NCI-H2196 treated with DMSO at 0.1 percent for 48 hours (cell line): ENCODE data around the gene ZFYVE28.
"Not testable (repeated sequence)": the region's sequence is repeated elsewhere in the genome, so short reads cannot be mapped to it uniquely, and the experiment has no call there.

ENCODE experiments used
- DNase-seq: peaks from one replicate; lab custom pipeline; 2025; ENCODE audit not compliant: unreplicated experiment; lab: John Stamatoyannopoulos, UW

Gene ZFYVE28

DNA sequence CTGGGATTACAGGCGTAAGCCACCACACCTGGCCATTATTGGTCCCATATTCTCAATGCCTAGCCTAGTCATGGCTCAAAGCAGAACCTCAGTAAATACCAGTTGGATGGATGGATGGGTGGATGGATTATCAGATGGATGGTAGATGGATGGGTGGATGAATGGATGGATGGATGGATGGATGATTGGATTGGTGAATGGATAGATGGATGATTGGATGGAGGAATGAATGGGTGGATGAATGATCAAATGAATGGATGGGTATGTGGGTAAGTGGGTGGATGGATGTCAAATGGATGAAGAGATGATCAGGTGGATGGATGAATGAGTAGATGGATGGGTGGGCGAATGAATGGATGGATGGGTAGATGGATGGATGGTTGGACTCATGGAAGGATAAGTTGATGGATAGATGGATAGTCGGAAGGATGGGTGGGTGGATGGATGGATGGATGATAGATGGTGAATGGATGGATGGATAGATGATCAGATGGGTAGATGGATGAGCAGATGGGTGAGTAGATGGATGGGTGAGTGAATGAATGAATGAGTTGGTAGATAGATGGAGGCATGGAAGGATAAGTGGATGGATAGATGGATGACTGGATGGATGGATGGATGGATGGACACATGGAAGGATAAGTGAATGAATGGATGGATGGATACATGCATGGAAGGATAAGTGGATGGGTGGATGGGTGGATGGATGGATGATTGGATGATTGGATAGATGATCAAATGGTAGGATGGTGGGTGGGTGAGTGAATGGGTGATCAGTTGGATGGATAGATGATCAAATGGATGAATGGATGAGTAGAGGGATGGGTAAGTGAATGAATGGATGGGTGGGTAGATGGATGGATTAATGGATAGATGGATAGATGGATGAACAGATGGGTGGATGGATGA is 28.5 kb upstream of the ZFYVE28 start:
- DNase-seq: no peak

DNA sequence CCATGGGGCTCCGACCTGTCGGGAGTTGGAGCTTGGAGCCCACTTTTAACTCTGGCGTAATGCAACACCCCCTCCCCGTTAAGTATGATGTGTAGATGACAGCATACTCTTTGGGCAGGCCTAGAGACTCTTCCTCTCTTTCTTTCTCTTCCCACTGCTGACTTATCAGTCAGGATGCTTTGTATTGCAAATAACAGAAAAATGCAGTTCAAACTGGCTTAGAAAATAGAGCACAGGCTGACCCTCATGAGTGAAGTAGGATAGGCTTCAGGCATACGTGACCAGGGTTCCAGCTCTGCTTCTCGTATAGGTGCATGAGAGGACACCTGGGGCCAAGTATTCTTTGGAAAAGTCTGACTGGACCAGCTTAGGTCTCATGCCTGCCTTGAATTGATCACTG is 27.1 kb upstream of the ZFYVE28 start:
- DNase-seq: no peak

DNA sequence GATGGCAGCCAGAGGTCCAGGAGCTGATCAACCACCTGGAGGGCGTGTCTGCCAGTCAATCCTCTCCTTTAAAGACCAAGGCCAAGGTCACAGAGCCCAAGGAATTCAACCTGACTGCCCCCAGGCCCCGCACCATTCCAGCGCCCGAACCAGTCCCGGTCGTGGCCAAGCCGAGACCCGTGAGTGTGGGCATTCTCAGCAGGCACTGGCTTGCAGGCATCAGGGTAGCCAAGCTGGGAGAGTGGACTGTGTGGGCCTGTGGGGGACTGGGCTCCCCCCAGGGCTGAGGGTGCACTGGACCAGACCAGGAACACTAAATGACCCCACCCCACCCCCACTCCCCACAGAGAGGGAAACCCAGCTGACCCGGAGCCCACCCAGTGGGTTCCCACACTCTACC is 26.7 kb upstream of the ZFYVE28 start:
- no peak for DNase-seq

DNA sequence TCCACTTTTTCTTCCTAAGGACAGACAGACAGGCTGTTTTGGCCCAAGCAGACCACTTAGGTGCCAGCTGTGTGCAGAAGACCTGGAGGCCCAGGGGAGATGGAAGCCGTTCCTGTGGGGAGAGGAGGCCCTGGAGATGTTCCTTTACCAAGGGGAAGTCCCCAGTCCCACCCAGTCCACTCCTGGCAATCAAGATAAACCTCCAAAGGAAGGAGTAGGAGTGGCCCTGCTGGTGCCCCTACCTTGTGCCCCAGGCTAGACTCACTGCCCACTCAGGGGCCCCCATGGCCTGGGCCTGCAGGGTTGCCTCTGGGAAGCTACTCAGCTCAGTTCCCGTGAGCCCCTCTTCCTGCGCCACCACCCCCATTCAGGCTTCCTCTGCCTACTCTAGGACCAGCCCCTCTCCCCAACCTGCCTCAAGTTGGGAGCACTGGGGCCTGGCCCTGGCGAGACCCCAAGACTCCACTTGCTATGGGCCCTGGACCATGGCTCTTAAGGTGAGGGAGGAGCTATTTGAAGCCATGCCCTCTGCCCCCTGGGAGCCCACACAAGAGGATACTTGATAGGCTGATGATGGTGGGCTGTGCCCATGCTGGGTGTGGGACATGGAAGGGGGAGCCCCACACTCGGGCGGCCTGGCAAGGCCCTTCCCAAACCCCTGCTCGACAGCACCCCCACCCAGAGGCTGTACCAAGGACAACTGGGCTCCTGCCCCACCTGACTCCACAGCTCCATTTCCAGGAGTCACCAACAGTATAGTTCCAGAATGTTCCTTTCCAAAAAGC is 25.7 kb upstream of the ZFYVE28 start:
- DNase-seq: no peak

DNA sequence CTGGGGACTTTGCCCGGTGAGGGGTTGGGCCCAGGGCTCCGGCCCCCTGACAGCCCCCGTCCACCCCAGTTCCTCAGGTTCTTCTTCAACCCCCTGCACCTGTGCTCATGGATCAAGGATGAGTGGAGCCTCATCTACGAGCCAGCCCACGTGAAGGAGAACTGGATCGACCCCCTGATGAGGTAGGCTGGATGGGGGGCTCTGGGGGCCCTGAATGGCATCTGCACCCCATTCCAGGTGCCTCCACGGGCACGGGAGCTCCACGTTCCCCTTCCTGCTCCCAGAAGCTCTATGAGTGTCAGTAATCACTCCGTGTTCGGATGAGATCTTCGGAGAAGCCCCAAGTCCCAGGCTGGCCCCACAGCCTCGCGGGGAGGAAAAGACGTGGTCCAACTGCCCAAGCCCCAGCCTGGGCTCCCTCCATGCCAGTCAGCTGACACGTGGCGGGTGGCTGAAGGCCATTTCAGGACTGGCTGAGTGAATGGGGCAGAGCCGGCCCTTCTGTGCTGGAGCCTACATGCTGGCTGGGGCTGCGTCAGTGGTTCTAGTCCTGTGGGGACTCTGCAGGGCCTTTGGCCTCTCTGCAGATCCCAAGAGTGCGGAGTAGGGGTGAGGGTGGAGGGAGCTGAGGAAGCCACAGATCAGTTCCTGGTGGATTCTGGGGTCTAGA is 24.8 kb upstream of the ZFYVE28 start:
- no peak for DNase-seq

DNA sequence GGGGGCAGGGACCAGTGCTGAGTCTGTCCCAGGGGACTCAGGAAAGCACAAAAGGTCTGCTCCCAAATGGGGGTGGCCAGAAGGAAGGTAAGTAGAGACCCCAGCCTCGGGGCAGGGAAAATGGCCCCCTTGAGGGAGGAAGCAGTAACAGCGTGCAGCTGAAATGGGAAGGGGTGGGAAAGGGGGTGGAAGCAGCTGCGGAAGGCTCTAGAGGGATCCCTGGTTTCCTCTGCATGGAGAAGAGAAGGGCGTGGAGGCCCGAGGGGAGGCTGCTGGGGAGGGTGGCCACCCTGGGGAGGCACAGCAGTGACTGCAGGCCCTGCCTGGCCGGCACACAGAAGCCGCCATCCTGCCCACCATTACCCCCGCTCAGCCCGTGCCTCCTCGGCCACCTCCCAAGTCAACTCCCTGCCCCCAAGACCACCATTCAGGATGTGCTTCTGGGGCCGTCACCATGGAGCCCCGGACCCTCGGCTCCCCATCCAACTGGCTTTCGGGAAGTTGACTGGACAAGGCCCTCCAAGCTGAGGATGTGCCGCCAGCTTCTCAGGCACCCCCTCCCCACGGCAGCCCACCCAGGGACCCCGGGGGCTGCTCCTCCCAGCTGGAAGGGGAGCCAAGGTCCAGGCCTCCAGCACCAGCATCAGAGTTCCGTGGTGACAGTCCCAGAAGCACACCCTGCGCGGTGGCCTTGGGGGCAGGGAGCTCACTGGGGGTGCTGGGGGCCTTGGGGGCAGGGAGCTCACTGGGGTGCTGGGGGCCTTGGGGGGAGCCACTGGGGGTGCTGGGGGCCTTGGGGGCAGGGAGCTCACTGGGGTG is 23.9 kb upstream of the ZFYVE28 start:
- DNase-seq: no peak

DNA sequence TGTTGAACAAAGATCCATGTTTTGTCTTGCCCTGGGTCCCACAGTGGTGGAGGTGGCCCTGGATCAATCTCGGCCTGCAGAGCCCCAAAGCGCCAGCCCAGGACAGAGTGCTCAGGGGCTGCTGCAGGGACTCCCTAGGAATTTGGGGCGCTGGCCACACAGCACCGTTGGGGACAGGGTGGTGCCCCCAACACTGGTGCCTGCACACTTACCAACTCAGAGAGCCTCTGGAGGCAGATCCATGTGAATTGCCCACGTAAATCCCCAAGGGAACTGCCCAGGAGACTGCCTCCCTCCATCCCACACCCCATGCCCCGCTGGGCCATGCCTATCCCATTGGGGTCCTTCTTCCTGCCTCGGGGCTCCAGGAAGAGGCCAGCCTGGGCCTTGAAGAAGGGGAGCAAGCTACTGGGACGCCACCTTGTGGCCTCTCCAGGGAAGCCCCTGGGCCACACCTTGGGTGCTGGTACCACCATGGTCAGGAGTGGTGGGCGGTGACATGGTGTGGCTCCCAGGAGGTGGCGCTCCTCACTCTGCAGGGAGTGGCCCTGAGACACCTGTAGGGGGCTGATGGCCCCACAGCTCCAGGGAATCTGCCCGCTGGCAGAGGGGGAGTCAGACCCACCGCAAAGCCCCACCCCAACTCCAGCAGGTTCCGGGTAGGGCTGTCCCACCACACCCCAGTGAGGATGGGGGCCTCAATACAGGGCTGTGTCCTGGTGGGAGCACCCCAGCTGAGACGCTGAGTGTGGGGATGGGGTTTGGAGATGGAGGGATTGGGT is 23.1 kb upstream of the ZFYVE28 start:
- no peak for DNase-seq

DNA sequence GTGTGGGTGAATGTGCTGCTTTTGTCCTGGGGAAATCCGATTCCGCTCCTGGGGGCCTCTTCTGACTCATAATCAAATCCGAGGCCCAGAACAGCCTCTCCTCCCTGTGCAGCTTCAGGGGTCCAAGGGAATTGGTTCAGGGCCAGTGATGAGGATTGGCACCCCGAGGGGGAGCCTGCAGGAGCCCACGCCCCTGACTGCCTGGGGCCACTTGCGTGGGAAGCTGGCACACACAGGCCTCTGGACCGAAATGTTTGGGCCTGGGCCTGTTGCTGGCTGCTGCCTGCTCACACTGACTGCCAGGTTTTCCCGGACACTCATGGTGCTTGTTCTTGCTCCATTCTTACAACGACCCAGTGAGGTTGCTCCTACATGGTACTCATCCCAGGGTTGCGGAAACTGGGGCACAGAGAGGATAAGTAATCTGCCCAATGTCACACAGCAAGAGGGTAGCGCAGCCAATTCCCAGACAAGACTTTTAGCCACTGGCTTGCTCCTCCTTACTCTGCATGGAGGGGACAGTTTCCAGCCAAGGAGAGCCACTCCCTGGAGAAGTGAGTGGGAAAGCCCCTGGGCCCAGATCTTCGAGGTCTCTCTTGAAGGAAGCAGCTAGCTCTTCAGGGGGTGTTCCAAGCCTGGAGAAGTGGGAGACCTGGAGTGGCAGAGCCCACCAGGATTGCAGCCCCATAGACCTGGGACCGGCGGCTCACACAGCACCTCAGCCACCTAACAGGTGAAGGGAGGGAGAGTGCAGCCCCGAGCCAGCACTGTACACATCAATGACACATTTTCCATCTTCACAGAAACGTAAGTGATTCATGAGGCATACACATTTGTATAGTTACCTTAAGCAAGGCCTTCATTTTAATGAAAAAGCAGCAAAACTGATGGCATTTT is 20.6 kb upstream of the ZFYVE28 start:
- DNase-seq: no peak

DNA sequence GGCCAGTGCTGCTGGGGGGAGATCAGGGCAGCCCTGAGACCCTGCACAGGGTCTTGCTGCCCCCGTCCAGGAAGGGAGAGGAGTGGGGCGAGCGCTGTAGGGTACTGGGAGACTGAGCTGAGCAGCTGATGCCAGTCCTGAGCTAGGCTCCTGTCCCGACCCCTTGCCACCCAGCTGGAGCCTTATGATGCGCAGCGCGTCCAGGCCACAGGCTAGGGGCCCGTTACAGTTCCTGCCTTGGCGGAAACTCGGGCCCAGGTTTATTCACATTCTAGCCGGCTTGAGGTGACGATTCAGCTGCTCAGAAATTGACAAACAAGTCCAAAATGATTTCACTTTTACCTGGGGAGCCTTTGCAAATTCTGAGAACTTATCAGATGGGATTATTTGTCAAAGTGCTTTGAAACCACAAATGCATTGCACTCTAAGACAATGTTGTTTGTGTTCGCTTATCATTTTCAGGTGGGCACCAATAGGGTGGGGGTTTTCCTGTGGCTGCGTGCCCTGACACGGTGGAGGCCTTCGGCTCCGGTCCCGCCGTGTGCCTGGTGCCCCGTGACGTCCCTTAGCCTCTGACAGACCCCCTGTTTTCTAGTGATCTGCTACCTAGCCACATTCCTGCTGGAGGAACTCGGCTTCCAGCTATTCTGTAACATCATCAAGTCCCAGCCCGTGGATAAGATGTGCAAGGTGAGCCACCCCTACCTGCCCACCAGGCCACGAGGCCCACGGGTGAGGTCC is 19.2 kb upstream of the ZFYVE28 start:
- DNase-seq: no peak

DNA sequence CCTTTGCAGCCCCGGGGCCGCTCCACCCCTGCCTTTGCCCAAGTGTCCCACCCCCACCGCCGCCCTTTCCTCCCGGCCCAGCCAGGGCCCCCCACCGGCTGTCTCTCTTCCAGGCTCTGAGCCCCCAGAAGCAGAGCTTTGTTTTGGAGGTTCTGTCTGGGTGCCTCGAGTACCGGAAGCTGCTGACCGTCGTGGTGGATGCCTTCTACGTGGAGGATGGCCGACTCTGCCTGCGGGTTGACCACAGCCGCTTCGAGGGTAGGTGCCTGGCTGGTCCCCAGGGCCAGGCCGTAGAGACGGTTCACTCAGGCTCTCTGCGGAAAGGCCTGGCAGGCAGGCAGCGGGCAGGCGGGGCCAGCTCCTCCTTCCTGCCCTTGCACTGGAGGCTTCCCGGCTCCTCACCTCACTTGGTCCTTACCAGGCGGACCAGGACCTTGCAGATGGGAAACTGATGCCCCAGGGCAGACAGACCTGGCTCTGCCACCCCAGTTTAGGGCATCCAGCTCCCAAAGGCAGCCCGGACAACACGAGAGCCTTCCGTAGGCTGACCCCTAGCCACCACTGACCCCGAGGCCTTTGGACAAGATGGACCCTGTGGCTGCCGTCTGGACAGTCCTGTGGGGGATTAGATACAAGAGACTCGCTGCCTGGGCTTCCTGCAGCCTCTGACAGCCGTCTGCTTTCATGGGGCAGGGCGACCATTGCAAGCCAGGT is 18.5 kb upstream of the ZFYVE28 start:
- no peak for DNase-seq

DNA sequence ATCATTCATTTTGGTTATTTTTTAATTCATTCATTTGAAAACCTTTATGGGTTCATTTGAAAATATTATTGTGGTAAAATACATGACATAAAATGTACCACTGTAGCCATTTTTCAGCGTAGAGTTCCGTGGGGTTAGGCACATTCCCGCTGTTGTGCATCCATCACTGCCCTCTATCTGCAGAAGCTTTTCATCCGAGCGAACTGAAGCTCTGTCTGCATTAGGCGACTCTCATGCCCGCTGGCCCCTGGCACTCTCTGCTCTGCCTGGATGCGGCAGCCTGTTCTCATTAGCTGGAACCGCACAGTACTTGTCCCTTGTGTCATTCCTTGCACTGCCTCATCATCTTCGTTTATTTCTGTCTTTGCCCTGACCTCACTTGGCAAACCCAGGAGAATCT is 17.9 kb upstream of the ZFYVE28 start:
- DNase-seq: no peak

DNA sequence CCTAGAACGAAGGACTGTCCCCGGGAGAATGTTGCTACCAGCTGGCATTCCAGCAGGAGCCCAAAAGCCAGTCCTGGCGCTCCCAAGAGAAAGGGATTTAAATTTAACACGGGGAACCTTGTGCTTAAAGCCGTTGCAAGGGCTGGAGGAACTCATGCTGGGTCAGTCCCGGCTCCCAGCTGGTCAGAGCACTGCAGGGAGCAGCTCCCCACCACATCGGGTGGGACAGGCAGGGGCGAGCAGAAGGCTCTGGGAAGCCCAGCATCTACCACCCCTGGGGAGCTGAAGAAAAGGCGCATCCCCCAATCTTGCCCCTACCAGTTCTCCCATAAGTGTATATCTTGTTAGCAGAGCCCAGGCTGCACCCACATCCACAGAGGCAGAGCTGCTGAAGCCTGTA is 16.0 kb upstream of the ZFYVE28 start:
- DNase-seq: no peak

DNA sequence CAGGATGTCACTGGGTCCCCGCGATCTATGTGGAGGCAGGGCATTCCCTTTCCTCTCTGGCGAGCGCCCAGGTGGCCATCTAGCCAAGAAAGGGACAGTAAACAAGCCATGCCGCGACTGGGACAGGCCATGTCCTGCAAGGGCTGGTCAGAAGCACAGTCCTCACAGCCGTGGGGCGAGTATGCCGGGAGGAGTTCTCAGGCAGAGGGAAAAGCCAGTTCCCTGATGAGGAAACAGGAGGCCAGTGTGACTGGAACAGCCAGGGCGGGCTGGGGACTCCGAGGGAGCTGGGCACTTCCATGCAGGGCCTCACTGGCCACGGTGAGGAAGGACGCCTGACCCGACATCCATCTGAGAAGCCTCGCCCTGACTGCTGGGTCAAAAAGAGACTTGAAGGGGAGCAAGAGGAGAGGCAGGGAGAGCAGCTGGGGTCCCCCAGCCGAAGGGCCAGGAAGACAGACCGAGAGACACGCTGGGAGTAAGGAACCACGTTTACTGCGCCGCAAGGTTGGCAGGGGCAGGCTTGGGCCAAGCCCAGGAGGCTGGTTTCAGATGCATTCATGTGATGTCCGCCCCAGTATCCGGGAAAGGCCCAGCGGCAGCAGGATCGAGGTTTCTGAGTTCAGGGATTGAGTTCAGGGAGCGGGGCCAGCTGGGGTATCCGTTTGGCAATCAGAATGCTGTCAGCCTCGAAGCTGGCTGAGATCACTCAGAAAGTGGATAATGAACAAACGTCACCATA is 15.3 kb upstream of the ZFYVE28 start:
- no peak for DNase-seq

DNA sequence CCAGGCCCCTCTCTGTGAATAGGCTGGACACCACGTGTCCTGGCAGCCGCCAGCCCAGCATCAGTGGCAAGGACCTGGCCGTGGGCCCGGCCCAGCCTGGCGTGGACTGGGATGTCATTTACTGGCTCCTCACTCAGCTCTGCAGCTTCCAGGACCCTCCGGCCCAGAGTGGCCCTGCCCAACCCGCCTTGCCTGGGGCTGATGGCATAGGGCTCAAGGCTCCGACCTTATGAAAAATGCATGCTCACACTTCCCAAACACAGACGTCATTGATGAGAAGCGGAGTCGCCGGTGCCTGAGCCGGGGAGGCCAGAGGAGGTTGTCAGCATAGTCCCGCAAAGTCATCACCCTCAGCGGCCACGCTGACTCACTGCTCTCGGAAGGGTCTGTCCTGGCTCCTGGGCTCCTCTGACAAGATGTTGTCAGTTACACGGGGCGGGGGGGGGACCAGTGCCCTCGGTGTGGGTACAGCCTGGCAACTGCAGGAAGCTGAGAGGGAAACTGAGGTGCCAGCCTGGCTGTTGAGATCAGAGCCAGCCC is 14.6 kb upstream of the ZFYVE28 start:
- DNase-seq: no peak

DNA sequence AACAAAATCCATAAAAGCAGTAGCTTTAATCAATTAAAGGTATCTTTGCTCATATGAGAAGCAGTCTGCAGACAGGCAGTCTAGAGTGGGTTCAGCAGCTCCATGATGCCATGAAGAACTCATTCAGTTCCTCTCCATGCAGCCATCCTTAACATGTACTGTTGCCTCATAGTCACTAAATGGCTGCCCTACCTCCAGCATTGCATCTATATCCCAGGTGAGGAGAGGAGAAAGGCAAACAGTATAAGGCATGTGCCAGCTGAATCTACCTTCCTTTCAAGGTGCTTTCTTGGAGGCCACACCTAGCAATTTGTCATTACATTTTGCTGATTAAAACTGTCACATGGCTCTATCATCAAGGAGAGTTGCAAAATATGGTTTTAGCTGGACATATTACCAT is 13.6 kb upstream of the ZFYVE28 start:
- no peak for DNase-seq

DNA sequence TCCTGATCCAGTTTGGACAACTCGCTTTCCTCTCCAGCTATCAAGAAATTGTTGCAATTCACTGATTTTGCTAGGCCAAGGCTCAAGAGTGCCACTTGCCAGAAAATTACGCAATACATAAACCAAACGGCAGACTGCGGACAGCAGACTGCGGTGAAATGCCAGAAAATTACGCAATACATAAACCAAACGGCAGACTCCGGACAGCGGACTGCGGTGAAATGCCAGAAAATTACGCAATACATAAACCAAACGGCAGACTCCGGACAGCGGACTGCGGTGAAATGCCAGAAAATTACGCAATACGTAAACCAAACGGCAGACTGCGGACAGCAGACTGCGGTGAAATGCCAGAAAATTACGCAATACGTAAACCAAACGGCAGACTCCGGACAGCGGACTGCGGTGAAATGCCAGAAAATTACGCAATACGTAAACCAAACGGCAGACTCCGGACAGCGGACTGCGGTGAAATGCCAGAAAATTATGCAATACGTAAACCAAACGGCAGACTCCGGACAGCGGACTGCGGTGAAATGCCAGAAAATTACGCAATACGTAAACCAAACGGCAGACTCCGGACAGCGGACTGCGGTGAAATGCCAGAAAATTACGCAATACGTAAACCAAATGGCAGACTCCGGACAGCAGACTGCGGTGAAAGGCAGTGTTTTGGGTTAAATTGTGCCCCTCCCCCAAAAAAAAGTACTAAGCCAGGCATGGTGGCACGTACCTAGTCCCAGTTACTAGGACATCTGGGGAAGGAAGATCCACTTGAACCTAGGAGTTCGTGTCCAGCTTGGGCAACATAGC is 11.7 kb upstream of the ZFYVE28 start:
- not testable (repeated sequence) for DNase-seq
